NCI-H2227 (cell line): ENCODE data around the gene ADRA1B.
"Not testable (repeated sequence)": the region's sequence is repeated elsewhere in the genome, so short reads cannot be mapped to it uniquely, and the experiment has no call there.

ENCODE experiments used
- DNase-seq: peaks from one replicate; lab custom pipeline; 2025; ENCODE audit not compliant: unreplicated experiment; lab: John Stamatoyannopoulos, UW

The ADRA1B gene

DNA sequence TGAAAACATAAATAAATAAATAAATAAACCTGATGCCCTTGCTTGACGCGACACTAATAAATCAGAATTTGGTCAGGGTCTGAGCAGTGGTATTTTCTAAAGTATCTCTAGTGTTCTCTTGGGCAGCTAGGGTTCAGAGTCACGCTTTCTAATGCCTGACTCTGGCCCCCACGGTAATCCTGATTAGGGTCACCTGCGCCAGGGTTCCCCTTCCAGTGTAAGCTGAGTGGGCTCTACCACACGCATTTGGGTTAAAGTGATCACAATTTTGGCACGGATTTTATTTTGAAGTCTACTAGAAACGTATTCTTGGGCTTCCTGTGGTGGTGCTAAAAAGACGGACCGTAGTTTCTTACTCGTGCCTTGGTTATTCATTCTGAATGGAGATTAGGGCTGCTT is 93.3 kb downstream of the ADRA1B start:
- no peak for DNase-seq

DNA sequence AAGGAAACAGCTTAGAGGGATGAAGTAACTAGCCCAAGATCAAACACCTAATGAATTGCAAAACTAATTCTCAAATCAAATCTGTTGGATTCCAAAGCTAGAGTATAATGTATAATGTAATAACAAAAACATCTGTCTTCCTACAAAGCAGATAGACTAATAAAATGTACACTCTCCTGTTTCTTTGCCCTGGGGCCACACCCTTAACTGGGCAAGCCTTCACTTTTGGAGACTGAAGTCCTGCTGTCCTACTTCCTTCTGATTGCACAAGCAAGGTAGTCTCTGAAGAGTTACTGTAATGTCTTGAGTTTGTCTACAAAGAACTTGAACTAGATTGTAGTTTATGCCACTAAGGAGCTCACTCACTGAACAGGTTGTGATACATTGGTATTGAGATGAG is 95.2 kb downstream of the ADRA1B start:
- no peak for DNase-seq

DNA sequence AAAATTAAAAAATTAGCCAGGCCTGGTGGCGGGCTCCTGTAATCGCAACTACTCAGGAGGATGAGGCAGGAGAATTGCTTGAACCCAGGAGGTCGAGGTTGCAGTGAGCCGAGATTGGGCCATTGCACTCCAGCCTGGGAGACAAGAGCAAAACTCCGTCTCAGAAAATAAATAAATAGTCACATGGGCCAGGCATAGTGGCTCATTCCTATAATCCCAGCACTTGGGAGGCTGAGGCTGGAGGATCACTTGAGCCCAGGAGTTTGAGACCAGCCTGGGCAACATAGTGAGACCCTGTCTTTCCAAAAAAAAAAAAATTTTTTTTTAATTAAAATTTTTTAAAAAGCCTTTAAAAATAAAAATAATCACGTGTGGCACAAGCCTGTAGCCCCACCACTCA is 97.9 kb downstream of the ADRA1B start:
- DNase-seq: not testable (repeated sequence)

DNA sequence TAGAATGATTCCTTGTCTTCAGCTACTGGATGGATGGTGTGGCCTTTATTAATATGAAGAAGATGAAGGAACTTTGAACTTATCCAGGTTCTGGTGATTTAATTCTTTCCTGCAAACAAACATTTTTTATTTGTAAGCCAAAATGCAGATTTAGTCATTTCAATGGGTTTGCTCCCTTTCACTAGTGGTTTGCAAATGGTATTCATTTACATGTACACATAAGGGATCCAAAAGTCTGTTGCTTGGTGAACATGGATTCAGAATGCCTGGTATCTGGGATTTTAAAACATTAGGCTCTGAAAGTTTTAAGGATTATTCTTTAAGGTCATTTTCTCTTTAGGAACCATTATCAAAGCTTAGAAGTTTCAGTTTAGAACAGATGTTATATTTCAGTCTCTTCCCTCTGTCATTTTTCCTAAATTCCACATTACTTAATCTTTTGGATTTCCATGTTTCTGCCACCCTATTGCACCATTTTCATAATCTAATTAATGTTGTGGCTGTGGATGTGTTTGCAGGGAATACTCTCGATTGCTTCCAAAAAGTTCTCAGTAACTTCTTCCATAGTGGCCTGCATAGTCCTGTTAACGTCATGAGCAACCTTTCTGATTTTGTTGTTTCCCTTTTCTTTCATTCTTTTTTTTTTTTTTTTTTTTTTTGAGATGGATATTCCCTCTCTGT is 102.8 kb downstream of the ADRA1B start:
- DNase-seq: no peak

DNA sequence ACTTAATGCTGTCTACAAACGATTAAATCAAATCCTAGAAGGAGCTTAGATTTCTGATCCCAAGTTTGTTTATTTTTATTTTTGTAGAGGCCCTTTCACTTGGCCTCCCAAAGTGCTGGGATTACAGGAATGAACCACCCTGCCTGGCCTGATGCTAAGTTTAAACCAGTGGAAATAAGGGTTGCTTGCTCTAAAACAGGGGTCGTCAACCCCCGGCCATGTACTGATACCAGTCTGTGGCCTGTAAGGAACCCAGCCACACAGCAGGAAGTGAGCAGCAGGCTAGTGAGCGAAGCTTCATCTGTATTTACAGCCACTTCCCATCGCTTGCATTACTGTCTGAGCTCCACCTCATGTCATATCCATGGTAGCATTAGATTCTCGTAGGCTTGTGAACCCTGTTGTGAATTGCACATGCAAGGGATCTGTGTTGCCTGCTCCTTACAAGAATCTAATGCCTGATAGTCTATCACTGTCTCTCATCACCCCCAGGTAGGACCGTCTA is 104.0 kb downstream of the ADRA1B start:
- DNase-seq: no peak

DNA sequence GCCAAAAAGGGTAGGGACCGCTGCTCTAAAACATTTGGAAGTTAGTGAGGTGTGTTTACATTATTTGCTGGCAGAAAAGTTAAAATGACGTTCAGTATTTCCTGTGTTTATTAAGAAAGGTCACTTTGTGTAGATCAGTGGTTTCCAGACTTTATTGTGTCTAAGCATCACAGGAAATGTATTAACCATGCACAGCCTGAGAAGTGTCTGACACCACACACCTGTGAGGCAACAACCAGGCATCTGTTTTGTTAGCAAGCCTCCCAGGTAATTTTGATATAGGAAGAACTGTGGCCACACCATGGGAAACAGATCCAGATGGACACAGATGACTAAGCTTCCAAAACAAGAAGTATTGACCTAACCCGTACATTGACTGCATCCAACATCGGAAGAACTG is 104.7 kb downstream of the ADRA1B start:
- no peak for DNase-seq

DNA sequence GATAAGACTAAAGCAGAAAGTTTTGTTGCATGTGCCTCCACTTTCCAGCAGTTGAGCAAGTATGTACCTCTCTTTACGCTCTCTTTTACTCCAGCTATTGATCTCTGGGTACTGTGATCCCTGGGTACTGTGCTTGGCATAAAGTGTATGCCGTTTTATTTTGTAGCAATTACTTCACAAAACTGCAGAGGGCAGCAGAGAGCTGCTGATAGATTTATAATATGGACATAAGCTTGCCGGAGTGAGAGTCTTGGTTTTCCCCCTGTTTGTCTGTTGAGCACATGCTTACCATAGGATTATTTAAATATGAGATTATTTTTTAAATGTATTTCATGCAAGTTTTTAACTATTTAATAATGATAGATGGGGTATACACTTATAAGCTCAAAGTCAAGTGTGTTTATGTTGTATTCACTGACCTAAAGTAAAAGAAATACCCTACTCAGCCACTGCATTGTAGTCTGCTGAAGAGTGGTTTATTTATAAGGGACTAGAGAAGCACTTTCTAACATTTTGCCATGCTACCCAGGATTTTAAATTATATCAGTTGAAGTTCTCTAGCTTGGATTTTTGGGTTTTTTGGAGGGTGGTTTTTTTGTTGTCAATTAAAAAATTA is 105.7 kb downstream of the ADRA1B start:
- peak; percentile 70 for DNase-seq
